ENCODE measurements around the gene NFIC. TPM values are rescaled to one million over a fixed set of nuclear protein-coding genes. Genes with fewer than 3 reads are reported as not detected.
A peak's percentile ranks its signal among the peaks of the same experiment; 100 is the strongest.

NFIC gene
- total RNA-seq, 1 donor from 2014 or later, result 1.1 TPM

GRCh38 chr19:3467437-3468198 lies 101.2 kb downstream of the NFIC start:
- Mint-ChIP-seq H3K36me3 (no peaks in the 10 kb centered on the region), H3K4me3 (no peak overlapping the region), H3K4me1 (peaks cover 3% of the 10 kb centered on the region), H3K9me3 (peaks cover 15% of the 10 kb centered on the region), H3K27ac (no peak overlapping the region), H3K27me3 (ENCODE audit: insufficient read depth, low read depth) (peaks cover 51% of the 10 kb centered on the region)
- Histone ChIP-seq H3K9ac (no peak overlapping the region), H3K4me3 (no peak overlapping the region), H3K4me2 (no peak overlapping the region), H3K9me3 (ENCODE audit: low read depth) (no peaks in the 10 kb centered on the region), H2AFZ (replicated peaks) (no peak overlapping the region), H3F3A (ENCODE audit: low read depth) (peaks cover 5% of the 10 kb centered on the region), H3K79me2 (ENCODE audit: low read depth) (no peaks in the 10 kb centered on the region), H3K27ac (no peak overlapping the region), H4K20me1 (ENCODE audit: low read depth) (peaks cover 5% of the 10 kb centered on the region), H3K4me1 (peaks cover 20% of the 10 kb centered on the region), H3K36me3 (no peaks in the 10 kb centered on the region), H3K27me3 (peaks cover 96% of the 10 kb centered on the region)
- TF ChIP-seq, protein P1, sequence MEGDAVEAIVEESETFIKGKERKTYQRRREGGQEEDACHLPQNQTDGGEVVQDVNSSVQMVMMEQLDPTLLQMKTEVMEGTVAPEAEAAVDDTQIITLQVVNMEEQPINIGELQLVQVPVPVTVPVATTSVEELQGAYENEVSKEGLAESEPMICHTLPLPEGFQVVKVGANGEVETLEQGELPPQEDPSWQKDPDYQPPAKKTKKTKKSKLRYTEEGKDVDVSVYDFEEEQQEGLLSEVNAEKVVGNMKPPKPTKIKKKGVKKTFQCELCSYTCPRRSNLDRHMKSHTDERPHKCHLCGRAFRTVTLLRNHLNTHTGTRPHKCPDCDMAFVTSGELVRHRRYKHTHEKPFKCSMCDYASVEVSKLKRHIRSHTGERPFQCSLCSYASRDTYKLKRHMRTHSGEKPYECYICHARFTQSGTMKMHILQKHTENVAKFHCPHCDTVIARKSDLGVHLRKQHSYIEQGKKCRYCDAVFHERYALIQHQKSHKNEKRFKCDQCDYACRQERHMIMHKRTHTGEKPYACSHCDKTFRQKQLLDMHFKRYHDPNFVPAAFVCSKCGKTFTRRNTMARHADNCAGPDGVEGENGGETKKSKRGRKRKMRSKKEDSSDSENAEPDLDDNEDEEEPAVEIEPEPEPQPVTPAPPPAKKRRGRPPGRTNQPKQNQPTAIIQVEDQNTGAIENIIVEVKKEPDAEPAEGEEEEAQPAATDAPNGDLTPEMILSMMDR (IDR thresholded peaks at IDR 0.05), result no peak
- no peak for TF ChIP-seq EZH2 (IDR thresholded peaks at IDR 0.05)
- no peak for DNase-seq (ENCODE audit: low spot score)

DNA sequence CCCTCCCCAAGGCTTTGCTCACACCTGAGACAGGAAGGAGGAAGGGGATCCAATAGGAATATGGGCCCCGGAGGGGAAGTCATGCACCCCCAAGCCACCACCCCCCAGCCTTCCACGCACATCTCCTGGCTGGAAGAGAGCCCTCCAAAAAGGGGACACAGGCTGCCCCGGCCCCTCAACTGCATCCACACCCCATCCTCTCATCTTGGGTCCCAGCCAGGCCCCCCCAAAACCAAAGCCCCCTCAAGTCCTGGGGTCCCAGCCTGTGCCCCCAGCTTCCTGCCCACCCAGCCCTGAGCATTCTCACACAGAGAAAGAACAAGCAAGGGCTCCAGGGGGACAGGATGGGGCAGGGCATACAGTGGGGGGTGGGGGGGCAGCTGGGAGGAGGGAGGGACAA lies 101.8 kb downstream of the NFIC start:
- H3K27ac Mint-ChIP-seq, result no peak overlapping the region
- no peaks in the 10 kb centered on the region for H3K4me1 Mint-ChIP-seq
- H3K27me3 Mint-ChIP-seq (ENCODE audit: insufficient read depth, low read depth), result peaks cover 47% of the 10 kb centered on the region
- no peak for TF ChIP-seq EZH2phosphoT487 (IDR thresholded peaks at IDR 0.05)
- H3K79me2 ChIP-seq (ENCODE audit: low read depth), result no peaks in the 10 kb centered on the region
- no peak overlapping the region for H3K9ac ChIP-seq
- H3K9me3 Mint-ChIP-seq, result peaks cover 15% of the 10 kb centered on the region
- H3K4me1 ChIP-seq, result peaks cover 15% of the 10 kb centered on the region
- H3K4me2 ChIP-seq, result no peak overlapping the region
- H2AFZ ChIP-seq (replicated peaks), result no peak overlapping the region
- H3K27ac ChIP-seq, result no peak overlapping the region
- H3F3A ChIP-seq (ENCODE audit: low read depth), result no peaks in the 10 kb centered on the region
- H3K27me3 ChIP-seq, result peaks cover 90% of the 10 kb centered on the region
- no peak overlapping the region for H3K4me3 Mint-ChIP-seq
- H3K36me3 Mint-ChIP-seq, result no peaks in the 10 kb centered on the region
- DNase-seq (ENCODE audit: low spot score), result no peak
- no peak overlapping the region for H3K4me3 ChIP-seq
- no peaks in the 10 kb centered on the region for H4K20me1 ChIP-seq (ENCODE audit: low read depth)
- no peaks in the 10 kb centered on the region for H3K36me3 ChIP-seq
- no peaks in the 10 kb centered on the region for H3K9me3 ChIP-seq (ENCODE audit: low read depth)

DNA sequence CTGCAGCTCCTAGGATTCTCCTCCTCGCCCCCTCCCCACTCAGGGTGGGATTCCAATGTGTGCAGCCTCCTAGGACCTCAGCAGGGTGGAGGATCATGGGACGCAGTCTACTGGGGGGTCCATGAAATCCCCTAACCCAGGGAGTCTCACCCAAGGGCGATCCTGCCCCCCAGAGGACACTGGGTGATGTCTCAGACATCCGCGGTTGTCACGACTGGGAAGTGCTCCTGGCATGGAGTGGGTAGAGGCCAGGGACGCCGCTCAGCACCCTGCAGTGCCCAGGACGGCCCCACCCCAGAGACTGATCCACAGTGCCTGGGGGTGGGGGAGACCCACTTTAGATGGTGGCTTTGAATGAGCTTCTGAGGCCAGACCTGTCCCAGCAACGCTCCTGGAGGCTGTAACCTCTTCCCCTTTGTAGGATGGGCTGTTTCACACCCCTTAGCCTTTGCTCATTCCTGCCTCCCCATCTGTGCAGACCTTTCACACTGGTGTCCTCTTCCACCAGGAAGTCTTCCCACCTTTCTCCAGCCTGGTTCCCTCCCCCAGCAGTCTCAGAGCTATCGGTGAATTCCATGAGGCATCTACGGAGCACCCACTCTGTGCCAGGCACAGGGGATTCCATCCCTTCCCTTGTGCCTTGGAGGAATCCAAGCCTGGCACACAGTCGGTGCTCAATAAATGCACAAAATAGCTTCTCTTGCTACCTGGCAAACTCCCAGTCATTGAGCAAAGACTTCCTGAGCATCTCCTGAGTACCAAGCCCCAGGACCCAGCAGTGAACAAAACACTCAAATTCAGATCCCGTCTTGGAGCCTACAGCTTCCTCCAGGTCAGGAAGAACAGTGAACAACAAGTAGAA lies 103.5 kb downstream of the NFIC start:
- TF ChIP-seq, protein P1 (IDR thresholded peaks at IDR 0.05), result no peak
- TF ChIP-seq EZH2phosphoT487 (IDR thresholded peaks at IDR 0.05) (no peak), EZH2 (IDR thresholded peaks at IDR 0.05) (no peak)
- H3K4me3 ChIP-seq, result no peak overlapping the region
- H3K9ac ChIP-seq, result no peak overlapping the region
- Mint-ChIP-seq H3K9me3 (peaks cover 15% of the 10 kb centered on the region), H3K36me3 (no peaks in the 10 kb centered on the region), H3K4me3 (peak overlapping the region; percentile 16), H3K27ac (no peak overlapping the region), H3K4me1 (no peaks in the 10 kb centered on the region), H3K27me3 (ENCODE audit: insufficient read depth, low read depth) (peaks cover 46% of the 10 kb centered on the region)
- no peaks in the 10 kb centered on the region for H3K4me1 ChIP-seq
- no peak overlapping the region for H3K27ac ChIP-seq
- no peaks in the 10 kb centered on the region for H4K20me1 ChIP-seq (ENCODE audit: low read depth)
- peaks cover 80% of the 10 kb centered on the region for H3K27me3 ChIP-seq
- H3K79me2 ChIP-seq (ENCODE audit: low read depth), result no peaks in the 10 kb centered on the region
- no peak for DNase-seq (ENCODE audit: low spot score)
- H3K9me3 ChIP-seq (ENCODE audit: low read depth), result no peaks in the 10 kb centered on the region
- H3F3A ChIP-seq (ENCODE audit: low read depth), result no peaks in the 10 kb centered on the region
- no peak overlapping the region for H2AFZ ChIP-seq (replicated peaks)
- no peaks in the 10 kb centered on the region for H3K36me3 ChIP-seq
- H3K4me2 ChIP-seq, result no peak overlapping the region

Data from neural progenitor cell (in vitro differentiated cells).